ENCODE data around the gene ATG3.

Gene ATG3

DNA sequence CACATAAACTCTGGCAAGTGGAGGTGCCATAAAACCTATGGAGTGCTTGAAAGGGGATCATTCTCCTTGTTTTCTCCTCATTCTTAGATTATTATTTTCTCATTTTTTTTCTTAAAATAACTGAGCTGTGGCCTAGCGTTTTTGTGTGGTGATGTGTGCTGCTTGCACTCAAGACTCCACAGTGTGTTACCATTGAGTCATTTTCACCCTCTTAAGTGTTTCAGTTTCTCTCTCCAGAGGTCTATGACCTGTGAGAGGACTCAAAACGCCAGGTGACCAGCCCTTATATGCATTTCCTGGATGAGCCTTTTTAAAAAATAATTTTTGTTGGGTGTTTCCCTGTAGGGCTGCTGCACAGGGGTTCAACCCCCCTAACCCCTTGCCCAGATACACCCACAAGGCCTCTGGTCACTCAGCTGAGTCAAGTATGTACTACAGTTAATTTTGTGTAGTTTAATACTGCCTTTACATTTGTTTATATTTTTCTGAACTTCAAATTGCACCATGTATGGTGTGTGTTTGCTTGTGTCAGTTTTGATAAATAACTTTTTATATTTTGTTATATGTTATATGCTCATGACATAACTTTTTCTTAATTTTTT is 47.1 kb downstream of the ATG3 start:
- Histone ChIP-seq H3K4me3 (ENCODE audit: low read depth, low read length) (no peak overlapping the region), H3K4me1 (ENCODE audit: control insufficient read depth, insufficient read depth, low read length) (peaks cover 5% of the 10 kb centered on the region), H3K9me3 (ENCODE audit: control insufficient read depth, insufficient read depth, low read length) (peaks cover 4% of the 10 kb centered on the region), H3K9ac (ENCODE audit: low read depth, low read length) (no peak overlapping the region), H3K36me3 (ENCODE audit: control insufficient read depth, insufficient read depth, low read length) (no peaks in the 10 kb centered on the region), H3K27me3 (ENCODE audit: control insufficient read depth, insufficient read depth, low read length) (no peaks in the 10 kb centered on the region)

DNA sequence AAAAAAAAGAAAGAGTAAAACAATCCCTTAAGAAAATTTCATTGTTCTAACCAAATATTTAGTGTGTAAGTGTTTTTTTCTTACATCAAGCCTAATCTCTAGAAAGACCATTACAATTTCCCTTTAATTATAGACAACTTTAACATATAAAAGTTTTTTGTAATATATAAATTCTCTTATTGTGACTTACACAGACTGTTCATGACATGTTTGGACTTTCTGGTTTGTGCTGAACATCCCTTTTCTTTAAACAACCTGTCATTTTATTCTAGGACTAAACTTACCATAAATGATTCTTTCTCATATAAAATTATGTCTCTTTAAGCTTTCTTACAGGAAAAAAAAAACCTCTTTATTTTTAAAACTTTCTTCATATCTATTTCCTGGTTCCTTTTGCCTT is 49.4 kb downstream of the ATG3 start:
- Histone ChIP-seq H3K9ac (ENCODE audit: low read depth, low read length) (no peak overlapping the region), H3K4me3 (ENCODE audit: low read depth, low read length) (no peak overlapping the region), H3K4me1 (ENCODE audit: control insufficient read depth, insufficient read depth, low read length) (peaks cover 5% of the 10 kb centered on the region), H3K27me3 (ENCODE audit: control insufficient read depth, insufficient read depth, low read length) (no peaks in the 10 kb centered on the region), H3K36me3 (ENCODE audit: control insufficient read depth, insufficient read depth, low read length) (no peaks in the 10 kb centered on the region), H3K9me3 (ENCODE audit: control insufficient read depth, insufficient read depth, low read length) (peaks cover 4% of the 10 kb centered on the region)

DNA sequence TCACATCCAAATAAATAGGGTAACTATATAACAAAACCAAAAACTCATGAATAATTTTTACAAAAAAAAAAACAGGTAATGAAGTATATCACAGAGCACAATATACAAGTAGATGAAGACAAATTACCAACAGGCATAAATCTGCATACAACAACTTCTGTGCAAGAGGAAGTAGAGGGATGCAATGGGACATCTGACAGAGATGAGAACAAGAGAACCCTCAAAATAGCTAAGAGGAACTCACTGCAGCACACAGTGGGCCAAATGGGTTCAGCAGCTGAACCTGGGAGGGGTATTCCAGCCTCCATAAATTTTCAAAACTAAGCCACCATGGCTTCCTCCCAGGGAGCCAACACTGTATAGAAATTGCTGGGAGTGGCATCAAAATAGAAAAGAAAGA is 52.9 kb downstream of the ATG3 start:
- Histone ChIP-seq H3K4me3 (ENCODE audit: low read depth, low read length) (no peak overlapping the region), H3K9ac (ENCODE audit: low read depth, low read length) (no peak overlapping the region), H3K9me3 (ENCODE audit: control insufficient read depth, insufficient read depth, low read length) (peaks cover 4% of the 10 kb centered on the region), H3K4me1 (ENCODE audit: control insufficient read depth, insufficient read depth, low read length) (no peaks in the 10 kb centered on the region), H3K27me3 (ENCODE audit: control insufficient read depth, insufficient read depth, low read length) (no peaks in the 10 kb centered on the region), H3K36me3 (ENCODE audit: control insufficient read depth, insufficient read depth, low read length) (no peaks in the 10 kb centered on the region)

DNA sequence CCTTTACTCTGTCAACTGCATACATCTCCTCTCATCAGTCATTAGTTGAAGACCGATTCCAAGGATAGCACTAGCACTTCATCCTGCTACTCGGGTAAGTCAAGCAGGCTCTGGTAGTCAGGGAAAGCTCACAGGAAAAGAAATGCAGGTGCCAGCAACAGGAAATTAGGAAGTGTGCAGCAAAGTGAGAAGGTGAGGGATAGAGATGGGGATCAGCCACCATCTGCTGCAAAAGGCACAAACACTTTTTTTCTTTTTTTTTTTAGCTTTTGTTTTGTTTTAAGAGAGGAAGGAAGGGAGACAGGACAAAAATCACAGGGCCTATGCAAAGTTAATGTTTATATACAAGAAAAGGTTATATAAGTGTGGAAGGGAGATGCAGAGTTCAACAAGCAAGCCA is 53.5 kb downstream of the ATG3 start:
- no peak overlapping the region for H3K9ac ChIP-seq (ENCODE audit: low read depth, low read length)

DNA sequence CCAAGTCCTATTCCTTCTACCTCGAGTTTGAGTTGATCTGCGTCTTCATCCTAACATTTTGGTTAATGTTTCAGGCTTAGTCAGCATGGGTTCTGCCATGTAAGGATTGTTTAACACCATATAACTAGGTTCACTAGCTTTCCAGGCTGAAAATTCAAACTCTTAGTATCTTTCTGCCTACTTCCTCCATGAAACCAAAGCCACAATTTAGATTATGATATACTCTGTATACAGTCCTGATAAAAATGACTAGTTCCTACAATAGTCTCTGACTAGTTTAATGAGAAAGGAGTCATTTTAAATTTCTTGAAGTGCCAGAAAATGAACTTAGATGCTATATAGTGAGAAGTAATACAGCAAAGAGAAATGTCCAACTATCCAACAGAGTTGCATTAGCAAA is 55.9 kb downstream of the ATG3 start:
- Histone ChIP-seq H3K27me3 (ENCODE audit: control insufficient read depth, insufficient read depth, low read length) (no peaks in the 10 kb centered on the region), H3K9ac (ENCODE audit: low read depth, low read length) (no peak overlapping the region), H3K9me3 (ENCODE audit: control insufficient read depth, insufficient read depth, low read length) (no peaks in the 10 kb centered on the region), H3K36me3 (ENCODE audit: control insufficient read depth, insufficient read depth, low read length) (no peaks in the 10 kb centered on the region), H3K4me3 (ENCODE audit: low read depth, low read length) (no peak overlapping the region), H3K4me1 (ENCODE audit: control insufficient read depth, insufficient read depth, low read length) (no peaks in the 10 kb centered on the region)

More for the DNA sequence above, 53.5 kb downstream of the ATG3 start:
- H3K36me3 ChIP-seq (ENCODE audit: control insufficient read depth, insufficient read depth, low read length) = no peaks in the 10 kb centered on the region
- H3K4me1 ChIP-seq (ENCODE audit: control insufficient read depth, insufficient read depth, low read length) = no peaks in the 10 kb centered on the region
- H3K9me3 ChIP-seq (ENCODE audit: control insufficient read depth, insufficient read depth, low read length) = peaks cover 4% of the 10 kb centered on the region
- H3K4me3 ChIP-seq (ENCODE audit: low read depth, low read length) = no peak overlapping the region
- no peaks in the 10 kb centered on the region for H3K27me3 ChIP-seq (ENCODE audit: control insufficient read depth, insufficient read depth, low read length)

DNA sequence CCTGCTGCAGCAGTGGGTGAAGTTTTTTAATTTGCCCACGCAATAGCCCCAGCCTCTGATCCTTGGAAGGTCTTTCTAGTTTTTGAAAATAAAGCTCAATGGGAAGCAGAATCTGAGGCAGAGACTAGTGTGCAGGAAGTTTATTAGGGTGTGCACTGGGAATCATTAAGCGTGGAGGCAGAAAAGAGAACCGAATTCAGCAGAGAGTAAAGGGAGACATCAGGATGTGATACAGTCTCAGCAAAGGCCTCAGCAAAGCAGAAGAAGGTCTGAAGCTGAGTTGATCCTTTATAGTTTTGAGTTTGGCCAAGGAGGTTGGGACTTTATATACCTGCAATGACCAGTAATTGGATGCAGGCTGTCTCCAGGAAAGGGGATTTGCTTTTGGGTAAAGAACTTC is 57.6 kb downstream of the ATG3 start:
- Histone ChIP-seq H3K4me3 (ENCODE audit: low read depth, low read length) (no peak overlapping the region), H3K36me3 (ENCODE audit: control insufficient read depth, insufficient read depth, low read length) (no peaks in the 10 kb centered on the region), H3K9me3 (ENCODE audit: control insufficient read depth, insufficient read depth, low read length) (no peaks in the 10 kb centered on the region), H3K4me1 (ENCODE audit: control insufficient read depth, insufficient read depth, low read length) (no peaks in the 10 kb centered on the region), H3K27me3 (ENCODE audit: control insufficient read depth, insufficient read depth, low read length) (no peaks in the 10 kb centered on the region), H3K9ac (ENCODE audit: low read depth, low read length) (no peak overlapping the region)

DNA sequence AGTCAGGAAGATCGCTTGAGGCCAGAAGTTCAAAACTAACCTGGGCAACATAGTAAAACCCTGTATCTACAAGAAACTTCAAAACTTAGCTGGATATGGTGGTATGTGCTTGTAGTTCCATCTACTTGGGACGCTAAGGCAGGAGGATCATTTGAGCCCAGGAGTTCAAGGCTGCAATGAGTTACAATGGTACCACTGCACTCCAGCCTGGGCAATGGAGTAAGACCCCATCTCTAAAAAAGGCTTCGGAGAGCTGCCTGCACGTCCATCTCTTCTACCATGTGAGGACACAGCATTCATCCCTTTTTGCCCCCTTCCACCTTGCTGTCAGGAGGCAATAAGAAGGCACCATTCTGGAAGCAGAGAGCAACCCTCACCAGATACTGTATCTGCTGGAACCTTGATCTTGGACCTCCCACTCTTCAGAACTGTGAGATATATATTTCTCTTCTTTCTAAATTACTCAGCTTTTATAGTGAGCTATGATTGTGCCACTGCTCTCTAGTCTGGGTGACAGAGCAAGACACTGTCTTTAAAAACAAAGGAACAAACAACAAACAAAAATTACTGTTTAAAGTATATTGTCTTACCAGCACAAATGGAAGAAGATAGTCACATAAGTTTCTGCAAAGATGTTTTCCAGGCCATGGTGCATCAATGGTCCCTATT is 58.3 kb downstream of the ATG3 start:
- no peak overlapping the region for H3K9ac ChIP-seq (ENCODE audit: low read depth, low read length)
- H3K36me3 ChIP-seq (ENCODE audit: control insufficient read depth, insufficient read depth, low read length) = no peaks in the 10 kb centered on the region
- no peaks in the 10 kb centered on the region for H3K27me3 ChIP-seq (ENCODE audit: control insufficient read depth, insufficient read depth, low read length)
- H3K9me3 ChIP-seq (ENCODE audit: control insufficient read depth, insufficient read depth, low read length) = no peaks in the 10 kb centered on the region
- H3K4me3 ChIP-seq (ENCODE audit: low read depth, low read length) = no peak overlapping the region
- H3K4me1 ChIP-seq (ENCODE audit: control insufficient read depth, insufficient read depth, low read length) = no peaks in the 10 kb centered on the region

DNA sequence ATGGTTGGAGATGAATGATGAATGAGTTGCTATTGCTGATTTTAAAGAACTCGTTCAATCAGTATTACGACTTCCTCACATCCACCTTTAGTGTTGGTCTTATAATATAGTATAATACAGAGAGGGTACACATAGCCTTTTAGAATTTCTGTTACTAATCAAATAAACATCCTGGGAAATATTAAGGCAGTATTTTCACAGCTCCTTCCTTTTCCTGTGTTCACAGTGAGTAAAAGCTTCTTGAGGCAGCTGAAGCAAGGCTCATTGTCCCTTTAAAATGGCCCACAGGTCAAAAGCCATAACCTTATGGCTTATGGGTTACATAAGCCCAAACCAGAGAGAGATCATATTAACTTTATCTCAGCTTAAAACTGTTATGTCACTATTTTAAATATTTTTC is 61.1 kb downstream of the ATG3 start:
- no peaks in the 10 kb centered on the region for H3K36me3 ChIP-seq (ENCODE audit: control insufficient read depth, insufficient read depth, low read length)
- H3K27me3 ChIP-seq (ENCODE audit: control insufficient read depth, insufficient read depth, low read length) = no peaks in the 10 kb centered on the region
- no peaks in the 10 kb centered on the region for H3K9me3 ChIP-seq (ENCODE audit: control insufficient read depth, insufficient read depth, low read length)
- no peak overlapping the region for H3K4me3 ChIP-seq (ENCODE audit: low read depth, low read length)
- no peaks in the 10 kb centered on the region for H3K4me1 ChIP-seq (ENCODE audit: control insufficient read depth, insufficient read depth, low read length)
- H3K9ac ChIP-seq (ENCODE audit: low read depth, low read length) = no peak overlapping the region

DNA sequence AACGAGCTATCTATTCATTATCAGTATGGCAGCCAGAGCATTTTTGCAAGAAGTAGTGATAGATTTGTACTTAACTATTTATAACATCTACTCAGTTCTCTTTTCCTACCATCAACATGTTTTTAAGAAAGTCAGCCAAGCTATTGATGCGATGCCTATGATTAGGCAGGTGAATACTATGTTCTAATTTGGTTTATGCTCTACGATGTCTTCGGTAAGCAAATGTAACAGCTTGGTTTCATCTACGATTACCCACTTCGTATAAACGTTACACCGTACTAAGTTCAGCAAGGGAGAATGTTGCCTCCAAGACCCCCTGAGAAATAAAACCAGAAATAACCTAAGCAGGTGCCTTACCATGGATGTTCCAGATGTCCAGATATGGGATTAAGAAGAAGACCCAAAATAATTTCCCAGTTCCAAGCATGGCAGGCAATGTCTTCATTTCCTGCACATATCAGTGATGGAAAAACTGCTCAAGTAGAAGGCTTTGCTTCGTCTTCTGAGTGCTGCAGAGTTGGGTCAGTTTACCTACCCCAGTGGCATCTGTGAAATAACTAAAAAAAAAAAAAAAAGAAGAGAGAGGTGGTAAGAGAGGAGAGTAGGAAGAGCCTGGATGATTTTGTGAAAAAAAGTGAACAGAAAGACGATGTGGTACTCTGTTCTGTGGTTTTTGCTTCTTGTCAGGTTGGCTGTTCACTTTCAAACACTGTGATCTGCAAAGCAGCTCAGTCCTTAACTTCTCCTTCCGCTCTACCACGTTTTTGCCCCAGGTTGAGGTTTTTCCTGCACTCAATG is 62.6 kb downstream of the ATG3 start, which contains the start of gene BTLA:
Gene BTLA, minus strand, starts transcription at position 559 of the 798 bp plus-strand sequence. Its CDS starts 114 bp downstream, at position 445.
- Histone ChIP-seq H3K36me3 (ENCODE audit: control insufficient read depth, insufficient read depth, low read length) (no peaks in the 10 kb centered on the region), H3K9ac (ENCODE audit: low read depth, low read length) (no peak within 1 kb of the TSS), H3K4me1 (ENCODE audit: control insufficient read depth, insufficient read depth, low read length) (no peaks in the 10 kb centered on the region), H3K4me3 (ENCODE audit: low read depth, low read length) (no peak within 1 kb of the TSS), H3K9me3 (ENCODE audit: control insufficient read depth, insufficient read depth, low read length) (no peaks in the 10 kb centered on the region), H3K27me3 (ENCODE audit: control insufficient read depth, insufficient read depth, low read length) (no peaks in the 10 kb centered on the region)

DNA sequence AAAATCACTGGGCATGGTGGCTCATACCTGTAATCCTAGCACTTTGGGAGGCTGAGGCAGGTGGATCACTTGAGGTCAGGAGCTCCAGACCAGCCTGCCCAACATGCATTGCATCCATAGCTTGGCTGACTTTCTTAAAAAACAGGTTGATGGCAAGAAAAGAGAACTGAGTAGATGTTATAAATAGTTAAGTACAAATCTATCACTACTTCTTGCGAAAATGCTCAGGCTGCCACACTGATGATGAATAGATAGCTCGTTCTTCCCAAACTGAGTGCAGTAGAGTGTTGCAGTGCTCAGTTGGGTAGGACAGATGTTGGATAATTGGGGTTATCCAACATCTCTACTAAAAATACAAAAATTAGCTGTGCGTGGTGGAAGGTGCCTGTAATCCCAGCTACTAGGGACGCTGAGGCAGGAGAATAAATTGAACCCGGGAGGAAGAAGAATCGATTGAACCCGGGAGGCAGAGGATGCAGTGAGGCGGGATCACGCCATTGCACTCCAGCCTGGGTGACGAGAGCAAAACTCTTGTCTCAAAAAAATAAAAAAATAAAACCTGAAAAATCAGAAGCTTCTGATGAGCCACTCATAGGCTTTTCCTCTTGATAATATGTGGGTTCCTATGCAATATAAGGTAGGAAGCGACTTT is 63.7 kb downstream of the ATG3 start:
- no peaks in the 10 kb centered on the region for H3K9me3 ChIP-seq (ENCODE audit: control insufficient read depth, insufficient read depth, low read length)
- no peaks in the 10 kb centered on the region for H3K4me1 ChIP-seq (ENCODE audit: control insufficient read depth, insufficient read depth, low read length)
- no peaks in the 10 kb centered on the region for H3K36me3 ChIP-seq (ENCODE audit: control insufficient read depth, insufficient read depth, low read length)
- no peaks in the 10 kb centered on the region for H3K27me3 ChIP-seq (ENCODE audit: control insufficient read depth, insufficient read depth, low read length)
- no peak overlapping the region for H3K4me3 ChIP-seq (ENCODE audit: low read depth, low read length)
- H3K9ac ChIP-seq (ENCODE audit: low read depth, low read length) = no peak overlapping the region

DNA sequence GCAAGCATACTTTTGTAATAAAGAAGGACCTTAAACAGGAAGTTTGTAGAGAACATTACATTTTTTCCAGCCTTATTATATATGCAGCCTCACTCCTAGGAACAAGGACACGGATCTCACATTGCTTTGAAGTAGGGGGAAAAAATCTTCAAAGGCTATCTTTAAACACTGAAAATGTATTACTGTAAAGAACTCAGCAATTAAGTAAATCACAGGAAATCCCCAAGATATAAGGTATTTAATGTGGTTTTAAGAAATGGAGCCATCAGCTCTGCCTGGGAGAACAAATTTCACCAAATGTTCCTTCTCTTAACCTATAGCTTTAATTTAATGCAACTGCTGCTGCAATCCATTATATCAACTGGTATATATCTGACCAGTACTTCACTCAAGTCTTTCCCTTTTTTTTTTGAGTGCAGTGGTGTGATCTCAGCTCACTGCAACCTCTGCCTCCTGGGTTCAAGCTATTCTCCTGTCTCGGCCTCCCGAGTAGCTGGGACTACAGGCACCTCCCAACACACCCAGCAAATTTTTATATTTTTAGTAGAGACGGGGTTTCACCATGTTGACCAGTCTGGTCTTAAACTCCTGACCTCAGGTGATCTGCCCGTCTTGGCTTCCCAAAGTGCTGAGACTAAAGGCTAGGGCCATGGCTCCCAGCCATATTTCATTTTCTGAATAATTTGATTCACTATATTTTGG is 65.2 kb downstream of the ATG3 start:
- Histone ChIP-seq H3K4me1 (ENCODE audit: control insufficient read depth, insufficient read depth, low read length) (no peaks in the 10 kb centered on the region), H3K27me3 (ENCODE audit: control insufficient read depth, insufficient read depth, low read length) (no peaks in the 10 kb centered on the region), H3K4me3 (ENCODE audit: low read depth, low read length) (no peak overlapping the region), H3K9me3 (ENCODE audit: control insufficient read depth, insufficient read depth, low read length) (no peaks in the 10 kb centered on the region), H3K9ac (ENCODE audit: low read depth, low read length) (no peak overlapping the region), H3K36me3 (ENCODE audit: control insufficient read depth, insufficient read depth, low read length) (no peaks in the 10 kb centered on the region)

All from iPS-15b (cell line).